Epithelial cell of esophagus (primary cell): Measurements from ENCODE around the gene SSR1.

ENCODE experiments used
- DNase-seq: peaks from one replicate; pipeline ENCODE4 v3.0.0; 2010; ENCODE audit warnings: low read depth
- H3K4me3 ChIP-seq: 2 replicates; pipeline ENCODE4 v1.5.1; 2011; ENCODE audit warnings: mild to moderate bottlenecking, low read length, control low read depth
- TF ChIP-seq, protein P1 (sequence below): IDR thresholded peaks from 2 replicates; pipeline ENCODE4 v1.5.1; 2011; ENCODE audit warnings: low read depth, mild to moderate bottlenecking, low read length, control low read depth, inconsistent platforms; ENCODE audit not compliant: insufficient read depth; ENCODE audit errors: missing control alignments

SSR1 gene

DNA sequence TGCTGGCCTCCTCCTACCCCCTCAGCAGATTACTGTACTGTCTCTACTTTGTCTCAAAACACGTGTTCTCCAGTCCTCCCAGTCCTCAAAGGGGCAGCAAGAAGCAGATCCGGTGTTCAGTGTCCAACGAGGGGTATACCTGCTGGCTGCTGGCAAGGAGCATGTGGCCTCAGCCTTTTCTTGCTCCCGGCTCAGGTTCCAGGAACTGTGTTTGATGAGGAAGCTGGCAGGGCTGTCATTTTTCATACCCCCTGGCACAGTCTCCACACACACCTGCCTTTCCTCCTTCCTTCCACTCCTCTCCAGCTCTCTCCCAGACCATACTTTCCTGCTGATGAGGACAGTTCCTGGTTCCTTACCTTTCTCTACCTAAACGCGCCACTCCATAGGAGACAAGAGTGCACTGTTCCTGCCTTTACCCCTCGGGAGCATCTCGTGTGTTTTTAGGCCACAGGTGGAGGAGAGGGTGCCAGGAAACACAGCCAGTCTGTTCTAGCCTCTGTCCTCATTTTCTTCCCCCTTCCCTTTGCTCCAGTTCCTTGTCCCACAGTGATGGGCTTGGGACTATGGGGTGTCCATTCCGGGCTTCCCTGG lies 77.2 kb downstream of the SSR1 start:
- peak; percentile 39 for DNase-seq
- H3K4me3 ChIP-seq: no peak overlapping the region
- TF ChIP-seq, protein P1, sequence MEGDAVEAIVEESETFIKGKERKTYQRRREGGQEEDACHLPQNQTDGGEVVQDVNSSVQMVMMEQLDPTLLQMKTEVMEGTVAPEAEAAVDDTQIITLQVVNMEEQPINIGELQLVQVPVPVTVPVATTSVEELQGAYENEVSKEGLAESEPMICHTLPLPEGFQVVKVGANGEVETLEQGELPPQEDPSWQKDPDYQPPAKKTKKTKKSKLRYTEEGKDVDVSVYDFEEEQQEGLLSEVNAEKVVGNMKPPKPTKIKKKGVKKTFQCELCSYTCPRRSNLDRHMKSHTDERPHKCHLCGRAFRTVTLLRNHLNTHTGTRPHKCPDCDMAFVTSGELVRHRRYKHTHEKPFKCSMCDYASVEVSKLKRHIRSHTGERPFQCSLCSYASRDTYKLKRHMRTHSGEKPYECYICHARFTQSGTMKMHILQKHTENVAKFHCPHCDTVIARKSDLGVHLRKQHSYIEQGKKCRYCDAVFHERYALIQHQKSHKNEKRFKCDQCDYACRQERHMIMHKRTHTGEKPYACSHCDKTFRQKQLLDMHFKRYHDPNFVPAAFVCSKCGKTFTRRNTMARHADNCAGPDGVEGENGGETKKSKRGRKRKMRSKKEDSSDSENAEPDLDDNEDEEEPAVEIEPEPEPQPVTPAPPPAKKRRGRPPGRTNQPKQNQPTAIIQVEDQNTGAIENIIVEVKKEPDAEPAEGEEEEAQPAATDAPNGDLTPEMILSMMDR: no peak

DNA sequence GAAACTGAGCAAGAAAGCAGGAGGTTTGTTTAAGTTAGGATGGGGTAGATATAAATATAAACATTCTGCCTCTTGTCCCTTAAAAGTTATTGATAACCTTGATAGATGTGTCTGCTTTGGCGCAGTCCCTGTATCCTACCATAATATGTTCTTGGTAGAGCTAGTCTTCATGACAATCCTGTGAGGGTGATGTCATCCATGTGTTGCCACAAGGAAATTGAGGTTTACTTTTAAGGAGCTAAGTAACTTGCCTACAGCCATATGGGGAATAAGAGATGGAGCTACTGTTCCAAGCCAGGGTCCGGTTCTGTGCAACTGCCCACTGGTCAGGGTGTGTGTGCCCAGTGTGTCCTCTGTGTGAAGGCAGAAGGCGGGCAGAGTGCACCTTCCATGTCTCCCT lies 78.5 kb downstream of the SSR1 start:
- TF ChIP-seq, protein P1: no peak
- H3K4me3 ChIP-seq: no peak overlapping the region
- DNase-seq: peak; percentile 37

DNA sequence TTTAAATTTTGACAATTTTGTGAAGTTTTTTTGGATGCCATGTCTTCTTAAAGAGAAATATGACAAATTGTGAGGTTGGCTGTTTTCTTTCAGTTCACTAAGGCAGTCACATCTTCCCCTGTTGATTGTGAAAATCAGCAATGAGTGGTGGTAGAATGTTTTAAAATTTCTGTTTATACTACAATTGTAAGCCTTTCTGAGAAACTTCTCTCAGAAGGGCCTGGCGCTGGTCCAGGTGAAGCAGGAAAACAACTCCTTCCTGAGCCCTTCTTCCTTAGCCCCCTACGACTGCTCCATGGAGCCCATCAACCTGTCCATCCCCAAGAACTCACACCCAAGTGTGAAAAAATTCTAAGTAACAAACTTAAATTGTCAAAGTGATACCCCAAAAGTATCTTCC lies 80.6 kb downstream of the SSR1 start:
- DNase-seq: no peak
- TF ChIP-seq, protein P1: no peak
- no peak overlapping the region for H3K4me3 ChIP-seq

DNA sequence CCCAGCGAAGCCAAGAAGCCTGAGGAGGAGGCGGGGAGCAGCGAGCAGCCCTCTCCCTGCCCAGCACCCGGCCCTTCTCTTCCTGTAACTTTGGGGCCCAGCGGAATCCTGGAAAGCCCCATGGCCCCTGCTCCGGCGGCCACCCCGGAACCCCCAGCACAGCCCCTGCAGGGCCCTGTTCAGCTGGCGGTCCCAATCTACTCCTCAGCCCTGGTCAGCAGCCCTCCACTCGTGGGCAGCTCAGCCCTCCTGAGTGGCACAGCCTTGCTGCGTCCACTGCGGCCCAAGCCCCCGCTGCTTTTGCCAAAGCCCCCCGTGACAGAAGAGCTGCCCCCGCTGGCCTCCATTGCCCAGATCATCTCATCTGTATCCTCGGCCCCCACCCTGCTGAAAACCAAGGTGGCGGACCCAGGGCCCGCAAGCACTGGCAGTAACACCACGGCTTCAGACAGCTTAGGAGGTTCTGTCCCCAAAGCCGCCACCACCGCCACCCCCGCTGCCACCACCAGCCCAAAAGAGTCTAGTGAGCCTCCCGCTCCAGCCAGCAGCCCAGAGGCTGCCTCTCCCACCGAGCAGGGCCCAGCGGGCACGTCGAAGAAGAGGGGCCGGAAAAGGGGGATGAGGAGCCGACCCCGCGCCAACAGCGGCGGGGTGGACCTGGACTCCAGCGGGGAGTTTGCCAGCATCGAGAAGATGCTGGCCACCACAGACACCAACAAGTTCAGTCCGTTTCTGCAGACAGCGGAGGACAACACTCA lies 81.9 kb downstream of the SSR1 start:
- DNase-seq: no peak
- TF ChIP-seq, protein P1: no peak
- H3K4me3 ChIP-seq: no peak overlapping the region

DNA sequence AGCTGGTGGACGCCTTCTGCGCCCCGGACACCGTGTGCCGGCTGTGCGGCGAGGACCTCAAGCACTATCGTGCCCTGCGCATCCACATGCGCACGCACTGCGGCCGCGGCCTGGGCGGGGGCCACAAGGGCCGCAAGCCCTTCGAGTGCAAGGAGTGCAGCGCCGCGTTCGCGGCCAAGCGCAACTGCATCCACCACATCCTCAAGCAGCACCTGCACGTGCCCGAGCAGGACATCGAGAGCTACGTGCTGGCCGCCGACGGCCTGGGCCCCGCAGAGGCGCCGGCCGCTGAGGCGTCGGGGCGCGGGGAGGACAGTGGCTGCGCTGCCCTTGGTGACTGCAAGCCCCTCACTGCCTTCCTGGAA lies 82.7 kb downstream of the SSR1 start:
- H3K4me3 ChIP-seq: no peak overlapping the region
- TF ChIP-seq, protein P1: no peak
- DNase-seq: no peak

DNA sequence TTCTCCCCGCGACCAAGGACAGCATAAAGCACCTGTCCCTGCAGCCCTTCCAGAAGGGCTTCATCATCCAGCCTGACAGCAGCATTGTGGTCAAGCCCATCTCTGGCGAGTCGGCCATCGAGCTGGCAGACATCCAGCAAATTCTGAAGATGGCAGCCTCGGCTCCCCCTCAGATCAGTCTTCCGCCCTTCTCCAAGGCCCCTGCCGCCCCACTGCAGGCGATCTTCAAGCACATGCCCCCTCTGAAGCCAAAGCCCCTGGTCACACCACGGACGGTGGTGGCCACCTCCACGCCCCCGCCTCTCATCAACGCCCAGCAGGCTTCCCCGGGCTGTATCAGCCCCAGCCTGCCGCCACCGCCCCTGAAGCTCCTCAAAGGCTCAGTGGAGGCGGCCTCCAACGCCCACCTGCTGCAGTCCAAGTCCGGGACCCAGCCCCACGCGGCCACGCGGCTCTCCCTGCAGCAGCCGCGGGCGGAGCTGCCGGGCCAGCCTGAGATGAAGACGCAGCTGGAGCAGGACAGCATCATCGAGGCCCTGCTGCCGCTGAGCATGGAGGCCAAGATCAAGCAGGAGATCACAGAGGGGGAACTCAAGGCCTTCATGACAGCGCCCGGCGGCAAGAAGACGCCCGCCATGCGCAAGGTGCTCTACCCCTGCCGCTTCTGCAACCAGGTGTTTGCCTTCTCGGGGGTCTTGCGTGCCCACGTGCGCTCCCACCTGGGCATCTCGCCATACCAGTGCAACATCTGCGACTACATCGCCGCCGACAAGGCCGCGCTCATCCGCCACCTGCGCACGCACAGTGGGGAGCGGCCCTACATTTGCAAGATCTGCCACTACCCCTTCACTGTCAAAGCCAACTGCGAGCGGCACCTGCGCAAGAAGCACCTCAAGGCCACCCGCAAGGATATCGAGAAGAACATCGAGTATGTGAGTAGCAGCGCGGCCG lies 83.3 kb downstream of the SSR1 start:
- no peak for DNase-seq
- TF ChIP-seq, protein P1: no peak
- H3K4me3 ChIP-seq: no peak overlapping the region
